NK-92 treated with Interleukin-12 subunit alpha and Interleukin-12 subunit beta, amount 100 ng/mL, for 24 hours (cell line): ENCODE results near the gene AP3D1.

Source experiments
- DNase-seq: peaks from one replicate; lab custom pipeline; 2025; lab: John Stamatoyannopoulos, UW

The AP3D1 gene

GRCh38 chr19:2181633-2181997, 30.2 kb upstream of the AP3D1 start:
- no peak for DNase-seq

GRCh38 chr19:2180881-2181632, 29.7 kb upstream of the AP3D1 start:
- no peak for DNase-seq

- no peak for DNase-seq
Observed at GRCh38 chr19:2180114-2180513, 28.7 kb upstream of the AP3D1 start.

GRCh38 chr19:2179095-2179494, 27.7 kb upstream of the AP3D1 start:
- DNase-seq = no peak

GRCh38 chr19:2176337-2176994, 25.1 kb upstream of the AP3D1 start:
- no peak for DNase-seq

- DNase-seq = no peak
Observed at GRCh38 chr19:2175742-2176141, 24.4 kb upstream of the AP3D1 start.

GRCh38 chr19:2173767-2174577, 22.6 kb upstream of the AP3D1 start:
- no peak for DNase-seq

- DNase-seq = no peak
Observed at GRCh38 chr19:2173388-2173766, 22.0 kb upstream of the AP3D1 start.

GRCh38 chr19:2171349-2172145, 20.2 kb upstream of the AP3D1 start:
- no peak for DNase-seq

GRCh38 chr19:2170987-2171348, 19.6 kb upstream of the AP3D1 start:
- DNase-seq = no peak

- no peak for DNase-seq
Observed at GRCh38 chr19:2170219-2170618, 18.9 kb upstream of the AP3D1 start.

GRCh38 chr19:2168619-2169424, 17.5 kb upstream of the AP3D1 start:
- no peak for DNase-seq

- no peak for DNase-seq
Observed at GRCh38 chr19:2167896-2168618, 16.7 kb upstream of the AP3D1 start.

- DNase-seq = no peak
Observed at GRCh38 chr19:2166741-2167738, 15.7 kb upstream of the AP3D1 start.

- no peak for DNase-seq
Observed at GRCh38 chr19:2164020-2164998, 12.9 kb upstream of the AP3D1 start.

GRCh38 chr19:2160379-2160778, 9.0 kb upstream of the AP3D1 start:
- DNase-seq = no peak

GRCh38 chr19:2157452-2157851, 6.1 kb upstream of the AP3D1 start:
- DNase-seq = no peak

GRCh38 chr19:2154587-2155075, 3.3 kb upstream of the AP3D1 start:
- DNase-seq = no peak
